NT2/D1 (cell line): ENCODE data around the gene DOCK2.

Source experiments
- DNase-seq: peaks from one replicate; pipeline ENCODE4 v3.0.0-alpha.2; 2011; ENCODE audit warnings: low read depth, low spot score
- H3K27me3 ChIP-seq: 2 replicates; pipeline ENCODE4 v1.6.0; 2011; ENCODE audit warnings: mild to moderate bottlenecking; ENCODE audit not compliant: insufficient read length, insufficient read depth
- H3K36me3 ChIP-seq: 2 replicates; pipeline ENCODE4 v1.6.1; 2011; ENCODE audit warnings: mild to moderate bottlenecking, low read length, mixed read lengths; ENCODE audit not compliant: insufficient read depth, insufficient read length
- H3K4me1 ChIP-seq: 2 replicates; pipeline ENCODE4 v1.5.1; 2011; ENCODE audit not compliant: insufficient read depth, insufficient read length
- H3K4me3 ChIP-seq: 2 replicates; pipeline ENCODE4 v1.5.1; 2011; ENCODE audit warnings: low read depth; ENCODE audit not compliant: insufficient read length
- H3K9ac ChIP-seq: 2 replicates; pipeline ENCODE4 v1.6.0; 2011; ENCODE audit warnings: low read depth; ENCODE audit not compliant: insufficient read length
- H3K9me3 ChIP-seq: 2 replicates; pipeline ENCODE4 v1.5.1; 2011; ENCODE audit warnings: mild to moderate bottlenecking, low read length; ENCODE audit not compliant: insufficient read depth
- SUZ12 ChIP-seq: IDR thresholded peaks from 2 replicates; pipeline ENCODE4 v1.6.1; 2011; ENCODE audit not compliant: insufficient read length, insufficient read depth; ENCODE audit errors: extremely low read depth
- YY1 ChIP-seq: IDR thresholded peaks from 2 replicates; pipeline ENCODE4 v1.6.1; 2011; ENCODE audit not compliant: insufficient read length, insufficient read depth
- ZNF274 ChIP-seq: IDR thresholded peaks from 2 replicates; pipeline ENCODE4 v1.6.1; 2011; ENCODE audit warnings: mild to moderate bottlenecking, low read depth, low read length

Gene DOCK2

GRCh38 chr5:169988206-169988605 is 351.1 kb downstream of the DOCK2 start:
- H3K9me3 ChIP-seq, result no peaks in the 10 kb centered on the region
- no peak overlapping the region for H3K9ac ChIP-seq
- H3K4me3 ChIP-seq, result no peak overlapping the region
- H3K27me3 ChIP-seq, result no peaks in the 10 kb centered on the region
- TF ChIP-seq ZNF274 (no peak), SUZ12 (no peak), YY1 (no peak)
- no peaks in the 10 kb centered on the region for H3K36me3 ChIP-seq
- DNase-seq, result no peak
- no peaks in the 10 kb centered on the region for H3K4me1 ChIP-seq

- TF ChIP-seq SUZ12 (no peak), ZNF274 (no peak), YY1 (no peak)
Measured at GRCh38 chr5:169988947-169989346, 351.9 kb downstream of the DOCK2 start.

GRCh38 chr5:169989365-169989764 is 352.3 kb downstream of the DOCK2 start:
- Histone ChIP-seq H3K27me3 (no peaks in the 10 kb centered on the region), H3K4me1 (no peaks in the 10 kb centered on the region), H3K9ac (no peak overlapping the region), H3K9me3 (no peaks in the 10 kb centered on the region), H3K4me3 (no peak overlapping the region), H3K36me3 (no peaks in the 10 kb centered on the region)
- TF ChIP-seq ZNF274 (no peak), YY1 (no peak), SUZ12 (no peak)
- no peak for DNase-seq

More at GRCh38 chr5:169988947-169989346, 351.9 kb downstream of the DOCK2 start:
- H3K36me3 ChIP-seq, result no peaks in the 10 kb centered on the region
- H3K4me3 ChIP-seq, result no peak overlapping the region
- no peaks in the 10 kb centered on the region for H3K4me1 ChIP-seq
- no peaks in the 10 kb centered on the region for H3K9me3 ChIP-seq
- H3K9ac ChIP-seq, result no peak overlapping the region
- no peaks in the 10 kb centered on the region for H3K27me3 ChIP-seq
- DNase-seq, result no peak

- no peak for TF ChIP-seq YY1
- no peaks in the 10 kb centered on the region for H3K36me3 ChIP-seq
- no peak overlapping the region for H3K9ac ChIP-seq
- no peak overlapping the region for H3K4me3 ChIP-seq
- no peaks in the 10 kb centered on the region for H3K27me3 ChIP-seq
- H3K9me3 ChIP-seq, result no peaks in the 10 kb centered on the region
- no peaks in the 10 kb centered on the region for H3K4me1 ChIP-seq
- no peak for DNase-seq
Measured at GRCh38 chr5:169991115-169991869, 354.2 kb downstream of the DOCK2 start.

GRCh38 chr5:169992789-169993484 is 355.9 kb downstream of the DOCK2 start:
- H3K4me3 ChIP-seq, result no peak overlapping the region
- H3K9me3 ChIP-seq, result no peaks in the 10 kb centered on the region
- no peaks in the 10 kb centered on the region for H3K27me3 ChIP-seq
- DNase-seq, result no peak
- no peak overlapping the region for H3K9ac ChIP-seq
- H3K4me1 ChIP-seq, result no peaks in the 10 kb centered on the region
- no peak for TF ChIP-seq SUZ12
- H3K36me3 ChIP-seq, result no peaks in the 10 kb centered on the region

- Histone ChIP-seq H3K36me3 (no peaks in the 10 kb centered on the region), H3K9me3 (no peaks in the 10 kb centered on the region), H3K4me3 (no peak overlapping the region), H3K9ac (no peak overlapping the region), H3K27me3 (no peaks in the 10 kb centered on the region), H3K4me1 (no peaks in the 10 kb centered on the region)
- TF ChIP-seq ZNF274 (no peak), YY1 (no peak), SUZ12 (no peak)
- DNase-seq, result no peak
Measured at GRCh38 chr5:169993485-169993790, 356.4 kb downstream of the DOCK2 start.

- no peaks in the 10 kb centered on the region for H3K4me1 ChIP-seq
- no peaks in the 10 kb centered on the region for H3K36me3 ChIP-seq
- H3K9me3 ChIP-seq, result no peaks in the 10 kb centered on the region
- H3K4me3 ChIP-seq, result no peak overlapping the region
- DNase-seq, result no peak
- H3K9ac ChIP-seq, result no peak overlapping the region
- no peak for TF ChIP-seq SUZ12
- no peak for TF ChIP-seq ZNF274
- H3K27me3 ChIP-seq, result no peaks in the 10 kb centered on the region
Measured at GRCh38 chr5:169997798-169998197, 360.7 kb downstream of the DOCK2 start.
